Fibroblast of skin of right quadriceps (primary cell): ENCODE results near the gene SCAF11.
"Not testable (repeated sequence)": the region's sequence is repeated elsewhere in the genome, so short reads cannot be mapped to it uniquely, and the experiment has no call there.

Experiments
- DNase-seq: peaks from one replicate; pipeline ENCODE4 v3.0.0-alpha.2; 2013

The SCAF11 gene

DNA sequence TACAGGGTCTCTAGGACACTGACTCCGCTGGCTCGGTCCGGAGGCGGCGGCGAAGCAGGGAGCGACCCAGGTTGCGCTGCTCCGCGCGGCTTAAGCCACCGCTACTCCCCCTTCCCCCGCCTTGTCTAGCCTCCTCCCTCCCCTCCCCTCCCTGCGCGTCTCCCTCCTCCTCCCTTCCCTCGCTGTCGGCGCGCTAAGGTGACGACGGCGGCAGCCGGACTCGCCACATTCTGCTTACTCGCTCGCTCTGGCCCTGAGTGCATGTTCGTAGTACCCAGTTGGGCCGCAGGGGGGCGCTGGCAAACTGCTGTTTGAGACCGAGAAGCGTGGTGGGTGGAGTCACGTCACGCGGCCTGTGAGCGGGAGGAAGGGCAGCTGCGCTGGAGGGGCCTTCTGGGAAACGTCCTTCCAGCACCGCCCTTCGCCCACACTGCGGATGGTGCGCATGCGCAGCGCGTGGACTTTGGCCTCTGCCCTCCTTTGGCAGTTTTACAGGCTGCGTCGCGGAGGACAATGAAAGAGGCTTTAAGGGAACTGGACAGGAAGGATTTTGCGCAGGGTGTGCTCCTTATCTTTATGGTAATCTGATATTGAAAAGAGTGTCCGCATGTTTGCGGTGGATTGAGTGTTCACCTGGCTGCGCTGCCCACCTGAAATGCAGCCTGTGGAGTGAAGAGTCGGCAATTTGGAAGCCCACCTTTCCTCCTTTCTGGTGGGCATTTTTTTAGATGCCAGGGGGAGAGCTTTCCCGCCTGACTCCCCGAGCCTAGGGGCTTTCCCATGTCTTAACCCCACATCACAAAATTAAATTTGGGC, at the start of gene SCAF11:
SCAF11 (minus strand) TSS at position 107 of the 816 bp plus-strand sequence. CDS start 26,407 bp downstream, outside the sequence.
- peak; percentile 100 for DNase-seq

- DNase-seq: not testable (repeated sequence)
Observed at GRCh38 chr12:46037066-46037465, 46.7 kb upstream of the SCAF11 start.

GRCh38 chr12:46027172-46027571, 36.8 kb upstream of the SCAF11 start:
- DNase-seq: no peak

DNA sequence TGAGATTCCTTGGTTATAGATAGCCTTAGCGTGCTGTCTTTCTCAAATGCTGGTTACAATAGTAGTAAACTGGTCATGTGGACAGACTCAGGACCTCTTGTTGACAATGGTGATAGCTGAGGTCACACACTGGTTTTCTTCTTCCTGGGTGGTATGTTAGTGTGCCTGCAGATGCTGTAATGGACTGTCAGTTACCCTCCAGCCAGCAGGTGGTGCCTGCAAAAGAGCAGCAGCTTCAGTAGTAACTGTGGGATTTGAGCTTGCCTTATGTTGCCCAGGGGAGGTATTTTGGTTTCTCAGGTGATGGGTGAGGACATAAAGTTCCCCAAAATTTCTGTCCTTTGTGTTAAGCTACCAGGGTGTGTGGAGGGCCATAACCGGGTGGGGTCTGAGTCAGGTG, 33.7 kb upstream of the SCAF11 start:
- no peak for DNase-seq

GRCh38 chr12:46020768-46021167, 30.4 kb upstream of the SCAF11 start:
- no peak for DNase-seq

GRCh38 chr12:46018712-46019111, 28.3 kb upstream of the SCAF11 start:
- not testable (repeated sequence) for DNase-seq

- not testable (repeated sequence) for DNase-seq
Observed at GRCh38 chr12:46017866-46018375, 27.5 kb upstream of the SCAF11 start.

GRCh38 chr12:46005823-46006222, 15.4 kb upstream of the SCAF11 start:
- DNase-seq: no peak

- DNase-seq: no peak
Observed at GRCh38 chr12:46005151-46005797, 14.9 kb upstream of the SCAF11 start.

GRCh38 chr12:46004715-46005114, 14.3 kb upstream of the SCAF11 start:
- DNase-seq: no peak

- not testable (repeated sequence) for DNase-seq
Observed at GRCh38 chr12:46000076-46000475, 9.7 kb upstream of the SCAF11 start.

- no peak for DNase-seq
Observed at GRCh38 chr12:45994736-45995135, 4.4 kb upstream of the SCAF11 start.

DNA sequence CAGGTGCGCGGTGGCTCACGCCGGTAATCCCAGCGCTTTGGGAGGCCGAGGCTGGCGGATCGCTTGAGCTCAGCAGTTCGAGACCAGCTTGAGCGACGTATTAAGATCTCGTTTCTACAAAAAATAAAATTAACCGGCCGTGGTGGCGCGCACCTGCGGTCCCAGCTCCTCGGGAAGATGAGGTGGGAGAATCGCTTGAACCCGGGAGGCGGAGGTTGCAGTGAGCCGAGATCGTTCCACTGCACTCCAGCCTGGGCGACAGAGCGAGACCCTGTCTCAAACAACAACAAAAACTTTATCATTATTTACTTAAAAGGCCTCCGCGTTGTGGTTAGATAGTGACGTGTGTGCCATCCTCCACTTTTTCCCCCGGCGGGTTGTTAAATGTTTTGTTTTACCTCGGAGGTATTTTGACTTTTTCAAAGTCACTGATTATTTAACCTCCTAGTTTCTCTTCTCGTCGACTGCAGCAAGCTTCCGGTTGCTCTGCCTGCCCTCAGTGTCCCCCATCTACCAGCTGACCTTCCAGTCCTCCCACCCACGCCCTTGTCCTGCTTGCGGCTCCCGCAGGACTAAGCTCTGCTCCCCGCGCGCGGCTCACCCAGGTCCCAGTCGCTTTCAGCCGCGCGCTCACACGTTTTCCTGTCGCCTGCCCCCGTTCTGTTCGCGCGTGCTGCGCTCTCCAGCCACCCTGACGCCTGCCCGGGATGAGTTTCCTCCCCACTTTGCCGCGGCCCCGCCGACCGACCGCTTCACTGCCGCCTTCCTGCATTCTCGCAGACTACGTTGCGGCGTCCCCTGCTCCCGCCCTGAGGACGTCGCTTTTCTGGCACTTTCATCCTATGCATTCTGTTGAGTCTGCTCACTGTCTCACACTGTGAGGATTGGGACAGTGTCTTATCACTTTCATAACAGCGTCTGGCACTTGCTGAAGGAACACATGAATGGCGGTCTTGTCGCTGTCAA, 1.2 kb upstream of the SCAF11 start:
- DNase-seq: peak; percentile 65

DNA sequence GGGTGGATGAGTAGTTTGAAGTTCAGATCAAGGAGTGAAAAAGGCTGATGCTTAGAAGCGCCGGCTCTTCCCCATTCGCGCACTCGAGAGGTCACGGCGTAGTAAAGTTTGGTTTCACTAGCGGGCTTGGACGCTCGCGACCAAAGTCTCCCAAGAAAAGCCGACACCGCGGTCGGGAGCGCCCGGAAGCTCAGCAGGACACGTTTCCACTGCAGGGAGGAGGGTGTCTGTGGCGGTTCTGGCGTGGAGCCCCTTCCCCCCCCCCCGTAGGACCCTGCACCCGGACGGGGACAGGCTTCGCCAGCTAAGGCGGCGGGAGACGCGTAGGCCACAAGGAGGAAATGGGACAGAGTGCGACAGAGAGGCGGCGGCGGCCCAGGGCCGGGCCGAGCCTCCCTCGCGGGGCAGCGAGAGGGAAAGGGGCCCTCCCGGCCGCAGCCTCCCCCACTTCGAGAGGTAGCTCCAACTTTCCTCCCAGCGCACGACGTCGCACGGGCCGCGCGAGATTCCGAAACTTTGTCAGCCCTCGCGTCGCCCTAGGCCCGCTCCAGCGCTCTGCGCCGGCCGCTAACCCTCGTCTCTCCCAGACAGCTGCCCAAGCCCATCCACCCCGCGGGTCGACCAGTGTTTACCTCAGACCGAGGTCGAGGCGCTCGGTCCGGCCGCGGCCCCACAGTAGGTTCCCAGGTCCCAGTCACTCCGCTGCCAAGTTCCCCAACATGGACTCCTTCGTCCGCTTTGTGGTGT, 480 bp downstream of the SCAF11 start:
- DNase-seq: peak; percentile 53

- no peak for DNase-seq
Observed at GRCh38 chr12:45989287-45989686, 1.1 kb downstream of the SCAF11 start.

- DNase-seq: peak; percentile 63
Observed at GRCh38 chr12:45988264-45988663, 2.1 kb downstream of the SCAF11 start.

DNA sequence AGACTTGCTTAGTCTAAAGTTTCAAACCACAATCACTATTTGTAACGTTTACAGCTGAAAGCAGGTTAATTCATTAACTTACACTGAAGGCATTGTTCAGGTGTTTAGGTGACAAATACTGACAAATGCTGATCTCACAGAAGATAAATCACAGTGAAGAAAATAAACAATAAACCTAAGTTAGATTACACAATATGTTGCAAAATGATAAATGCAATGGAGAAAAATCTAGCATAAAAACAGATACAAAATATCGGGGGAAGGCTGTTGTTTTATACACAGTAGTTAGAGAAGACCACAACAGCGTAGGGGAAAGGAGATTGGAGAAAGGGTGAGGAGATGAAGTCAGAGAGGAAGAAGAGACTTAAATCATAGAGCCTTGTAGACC, 3.0 kb downstream of the SCAF11 start:
- no peak for DNase-seq

DNA sequence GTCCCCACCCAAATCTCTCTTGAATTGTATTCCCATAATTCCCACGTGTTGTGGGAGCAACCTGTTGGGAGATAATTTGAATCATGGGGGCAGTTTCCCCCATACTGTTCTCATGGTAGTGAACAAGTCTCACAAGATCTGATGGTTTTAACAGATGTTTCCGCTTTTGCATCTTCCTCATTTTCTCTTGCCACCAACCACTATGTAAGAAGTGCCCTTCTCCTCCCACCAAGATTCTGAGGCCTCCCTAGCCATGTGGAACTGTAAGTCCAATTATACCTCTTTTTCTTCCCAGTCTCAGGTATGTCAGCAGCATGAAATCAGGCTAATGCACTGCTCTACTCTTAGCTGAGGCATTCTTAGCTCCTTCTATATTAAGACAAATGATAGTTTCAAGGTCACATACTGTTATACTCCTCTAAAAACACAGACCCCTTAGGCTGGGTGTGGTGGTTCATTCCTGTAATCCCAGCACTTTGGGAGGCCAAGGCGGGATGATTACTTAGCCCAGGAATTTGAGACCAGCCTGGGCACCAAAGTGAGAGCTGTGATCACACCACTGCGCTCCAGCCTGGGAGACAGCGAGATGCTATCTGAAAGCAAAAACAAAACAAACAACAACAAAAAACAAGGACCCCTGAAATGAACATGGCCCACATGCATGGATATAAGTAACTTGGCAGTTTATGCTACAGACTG, 3.6 kb downstream of the SCAF11 start:
- peak; percentile 13 for DNase-seq

DNA sequence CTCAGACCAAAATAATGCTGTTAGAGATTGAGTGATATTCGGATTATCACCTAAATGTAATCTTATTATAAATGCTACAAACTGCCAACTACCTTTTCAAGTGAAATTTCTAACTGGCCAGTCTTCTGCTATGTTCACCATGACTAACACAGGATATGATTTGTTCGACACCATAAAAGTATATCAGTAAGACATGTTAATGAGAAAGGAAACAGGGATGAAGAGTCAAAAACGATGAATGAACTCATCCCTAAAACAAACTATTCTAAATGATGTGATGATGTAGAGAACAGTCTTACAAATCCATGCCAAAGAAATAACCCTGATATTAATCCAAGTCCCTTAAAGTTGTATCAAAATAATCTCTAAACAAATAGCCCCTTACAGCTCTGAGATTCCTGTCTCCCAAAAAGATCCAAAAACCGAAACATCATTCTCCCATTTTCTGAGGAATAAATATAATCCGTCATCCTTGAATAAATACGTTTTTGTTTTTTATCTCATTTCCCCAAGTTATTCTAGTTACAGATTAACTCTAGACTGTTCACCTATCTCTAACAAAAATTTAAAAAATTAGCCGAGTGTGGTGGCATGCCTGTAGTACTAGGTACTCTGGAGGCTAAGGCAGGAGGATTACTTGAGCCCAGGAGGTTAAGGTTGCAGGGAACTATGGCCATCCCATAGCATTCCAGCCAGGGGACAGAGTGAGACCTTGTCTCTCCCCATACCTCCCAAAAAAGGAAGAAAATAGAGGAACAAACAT, 9.1 kb downstream of the SCAF11 start:
- DNase-seq: no peak

DNA sequence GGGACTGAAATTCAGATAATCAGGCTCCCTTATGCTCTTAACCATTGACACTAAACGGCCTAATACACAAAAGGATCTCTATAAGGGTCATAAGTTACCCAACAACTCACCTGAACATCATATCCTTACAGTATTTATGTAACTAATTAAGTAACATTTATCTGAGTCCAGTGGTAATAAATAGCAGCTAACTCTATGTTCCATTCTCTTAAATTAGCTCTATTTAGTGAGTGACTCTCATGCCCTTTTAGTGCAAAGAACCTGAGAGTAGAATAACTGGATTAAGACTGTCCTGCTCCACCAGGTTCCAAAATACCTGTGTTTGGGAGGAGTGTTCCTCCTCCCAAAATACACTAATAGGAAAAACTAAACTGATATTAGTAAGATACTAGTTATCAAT, 9.8 kb downstream of the SCAF11 start:
- no peak for DNase-seq

DNA sequence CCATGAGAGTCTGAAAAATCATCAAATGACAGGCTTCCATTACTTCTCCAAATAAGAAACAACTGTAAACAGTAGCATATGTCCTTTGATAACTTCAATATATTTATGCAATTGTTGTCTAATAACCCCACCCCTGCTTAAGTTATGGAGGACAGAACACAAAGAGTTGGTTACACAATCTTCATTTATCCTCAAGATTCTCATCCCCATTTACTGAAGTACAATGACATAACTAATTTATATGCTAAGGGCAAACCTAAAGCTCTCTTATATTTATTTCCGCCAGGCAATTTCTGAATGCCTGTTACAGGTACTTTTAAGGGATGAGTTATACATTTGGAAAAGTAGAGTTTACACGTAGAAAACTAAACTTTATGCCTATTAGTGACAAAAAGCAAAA, 12.3 kb downstream of the SCAF11 start:
- DNase-seq: no peak
